HG03060 (cell line): ENCODE data around the gene ZRANB1.

Experiments used
- ATAC-seq: cut with Tn5 transposase; IDR thresholded peaks from one replicate; pipeline ENCODE4 v1.9.1; 2021; ENCODE audit warnings: low read depth, moderate number of reproducible peaks; ENCODE audit not compliant: unreplicated experiment

The ZRANB1 gene

DNA sequence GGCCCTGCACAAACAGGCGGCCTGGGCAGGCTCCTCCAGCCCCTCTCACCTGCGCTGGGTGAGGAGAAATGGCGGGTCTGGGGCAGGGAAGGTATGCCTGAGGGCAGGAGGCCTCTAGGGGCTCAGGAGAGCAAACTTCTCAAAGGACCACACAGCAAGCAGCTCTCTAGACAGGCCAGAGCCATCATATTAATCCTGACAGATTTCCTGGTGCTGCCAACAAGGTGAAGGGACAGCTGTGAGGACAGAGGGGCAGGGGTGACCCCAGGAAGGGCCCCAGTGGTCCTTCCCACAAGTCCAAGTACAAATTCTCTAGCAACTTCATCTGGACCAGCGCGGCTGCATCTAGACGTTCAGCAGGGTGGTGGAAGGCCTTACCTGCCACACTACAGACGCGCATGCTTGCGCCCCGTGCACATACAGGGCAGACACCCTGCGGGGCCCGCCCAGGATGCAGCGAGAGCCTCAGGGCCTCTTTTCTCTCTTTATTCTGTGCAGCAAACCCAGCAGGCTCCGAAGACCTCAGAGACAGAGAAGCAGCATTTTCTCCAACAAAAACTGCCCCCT, 62.1 kb downstream of the ZRANB1 start:
- no peak for ATAC-seq

DNA sequence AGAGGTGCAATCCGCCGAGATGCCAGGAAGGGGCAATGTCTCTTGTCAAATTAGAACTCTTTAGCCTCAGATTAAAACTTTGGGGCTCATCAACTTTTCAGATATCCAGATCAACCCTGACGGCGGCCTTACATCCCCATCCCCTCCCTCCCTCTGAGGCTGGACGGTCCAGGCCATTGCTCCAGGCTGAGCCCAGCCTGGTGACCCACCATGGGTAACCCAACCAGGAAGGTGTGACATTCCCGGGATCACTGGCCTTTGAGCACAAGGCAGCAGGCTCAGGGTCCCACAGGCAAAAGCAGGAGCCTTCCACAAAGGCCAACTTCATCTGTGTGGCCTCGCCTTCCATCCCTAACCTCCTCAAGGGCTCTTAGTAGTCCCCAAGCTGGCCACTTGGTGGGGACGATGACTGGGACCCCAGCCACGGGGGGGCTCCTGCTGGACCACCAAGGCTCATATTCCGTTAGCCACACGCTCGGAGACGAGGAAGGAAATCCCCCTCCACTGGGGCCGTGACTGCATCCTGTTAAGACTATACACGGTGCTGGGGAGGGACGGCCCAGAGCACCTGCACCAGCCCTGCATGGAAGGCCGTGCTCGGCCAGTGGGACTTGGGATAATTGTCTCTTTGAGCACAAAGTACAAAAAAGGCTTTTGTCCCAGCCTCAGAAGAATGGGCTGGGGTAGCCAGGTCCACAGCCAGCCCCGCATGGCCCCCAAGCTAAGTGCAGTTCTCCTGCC, 62.8 kb downstream of the ZRANB1 start:
- no peak for ATAC-seq

DNA sequence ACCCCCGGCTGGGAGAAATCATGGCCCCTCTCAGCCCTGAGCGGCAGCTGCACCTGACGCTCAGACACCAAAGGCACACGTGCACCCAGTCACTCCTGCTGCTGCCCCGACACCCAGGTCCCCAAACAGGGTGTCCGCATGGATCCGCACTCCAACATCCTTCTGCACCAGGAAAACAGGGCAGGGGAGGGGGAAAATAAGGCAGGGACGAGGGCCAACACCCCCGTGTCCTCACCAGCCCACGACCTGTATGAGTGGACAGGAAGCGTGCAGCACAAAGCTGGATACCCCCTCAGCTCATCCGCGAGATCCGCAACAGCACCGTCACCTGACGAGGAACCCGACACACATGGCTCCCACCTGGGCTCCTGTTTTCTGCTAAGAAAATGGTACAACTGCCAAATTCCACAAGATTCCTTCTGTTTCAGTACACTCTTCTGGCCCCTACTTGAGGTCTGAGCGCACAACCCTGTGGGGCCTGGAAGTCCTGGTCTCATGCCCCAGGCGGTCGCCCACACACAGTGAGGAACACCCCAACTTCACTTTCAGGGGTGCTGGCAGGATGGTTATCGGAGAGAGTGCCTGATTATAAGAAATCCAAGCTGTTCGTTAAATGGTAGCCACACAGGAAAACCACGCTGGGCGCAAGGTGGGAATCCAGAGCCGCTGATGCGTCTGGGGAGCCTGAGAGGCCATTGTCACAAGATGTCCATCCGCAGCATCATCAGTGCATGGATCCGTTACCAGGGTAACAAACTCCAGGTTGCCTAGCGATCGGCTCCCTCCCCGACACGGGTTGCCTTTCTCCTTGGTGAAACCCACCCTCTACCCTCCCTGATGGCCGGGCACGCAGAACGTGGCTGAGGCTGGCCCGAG, 63.6 kb downstream of the ZRANB1 start:
- no peak for ATAC-seq

DNA sequence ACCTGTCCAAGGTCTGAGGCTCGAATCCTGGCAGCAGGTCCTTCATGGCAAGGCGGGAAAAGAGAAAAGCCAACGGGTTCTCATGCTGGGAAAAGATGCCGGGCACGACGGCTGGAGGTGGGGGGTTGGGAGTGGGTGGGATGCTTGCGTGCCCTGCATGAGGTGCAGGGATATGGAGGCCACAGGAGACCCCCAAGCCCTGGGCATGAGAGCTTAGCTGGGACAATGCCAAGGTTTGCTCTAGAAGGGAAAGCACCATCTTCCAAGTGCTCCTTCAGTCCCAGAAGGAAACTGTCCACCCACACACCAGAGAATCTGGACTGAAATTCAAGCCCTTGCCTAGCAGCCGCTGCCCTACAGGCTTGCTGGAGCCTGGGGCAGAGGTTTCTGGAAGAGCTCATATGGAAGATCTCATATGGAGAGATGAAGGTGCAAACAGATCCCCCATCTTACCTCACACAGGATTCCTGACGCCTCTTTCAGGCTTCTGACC, 64.3 kb downstream of the ZRANB1 start:
- ATAC-seq: no peak

DNA sequence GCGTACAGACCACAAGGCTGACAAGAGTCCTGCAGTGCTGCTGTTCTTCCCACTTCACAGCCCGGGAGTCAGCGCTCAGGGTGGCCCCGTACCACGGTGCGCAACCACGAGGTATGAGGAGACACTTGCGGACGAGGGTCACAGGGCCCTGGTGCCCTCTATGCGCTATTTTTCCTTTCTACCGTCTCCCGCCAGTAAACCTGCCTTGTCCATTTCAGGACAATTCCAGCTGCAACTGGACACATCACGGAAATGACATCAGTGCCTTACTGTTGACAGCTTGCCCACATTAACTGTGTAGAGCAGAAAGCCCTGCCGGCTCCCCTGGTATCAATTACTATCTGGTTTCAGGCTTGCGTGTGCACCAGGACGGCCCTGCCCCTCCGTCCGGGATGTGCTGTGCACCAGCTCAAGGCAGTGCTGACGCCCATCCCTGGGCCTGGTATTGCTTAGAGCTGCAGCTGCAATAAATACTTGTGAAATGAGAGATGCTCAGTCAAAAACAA, 65.1 kb downstream of the ZRANB1 start:
- ATAC-seq: no peak

DNA sequence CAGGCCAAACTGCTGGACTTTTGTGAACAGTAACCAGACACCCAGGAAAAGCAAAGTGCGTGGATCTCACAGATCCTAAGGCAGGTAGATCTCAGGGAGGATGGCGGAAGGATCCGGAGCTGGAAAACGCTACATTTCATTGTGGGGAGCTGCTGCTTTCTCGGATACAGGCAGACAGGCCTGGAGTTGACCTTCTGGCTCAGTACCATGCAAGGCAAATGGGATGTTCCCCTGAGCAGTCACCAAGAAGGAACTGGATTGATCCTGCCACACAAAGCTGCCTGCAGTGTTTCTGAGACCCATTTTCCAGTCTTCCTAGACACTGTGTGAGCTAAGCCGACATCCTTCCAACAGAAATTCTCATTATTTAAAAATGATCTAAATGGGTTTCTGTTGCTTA, 65.5 kb downstream of the ZRANB1 start:
- ATAC-seq: no peak

DNA sequence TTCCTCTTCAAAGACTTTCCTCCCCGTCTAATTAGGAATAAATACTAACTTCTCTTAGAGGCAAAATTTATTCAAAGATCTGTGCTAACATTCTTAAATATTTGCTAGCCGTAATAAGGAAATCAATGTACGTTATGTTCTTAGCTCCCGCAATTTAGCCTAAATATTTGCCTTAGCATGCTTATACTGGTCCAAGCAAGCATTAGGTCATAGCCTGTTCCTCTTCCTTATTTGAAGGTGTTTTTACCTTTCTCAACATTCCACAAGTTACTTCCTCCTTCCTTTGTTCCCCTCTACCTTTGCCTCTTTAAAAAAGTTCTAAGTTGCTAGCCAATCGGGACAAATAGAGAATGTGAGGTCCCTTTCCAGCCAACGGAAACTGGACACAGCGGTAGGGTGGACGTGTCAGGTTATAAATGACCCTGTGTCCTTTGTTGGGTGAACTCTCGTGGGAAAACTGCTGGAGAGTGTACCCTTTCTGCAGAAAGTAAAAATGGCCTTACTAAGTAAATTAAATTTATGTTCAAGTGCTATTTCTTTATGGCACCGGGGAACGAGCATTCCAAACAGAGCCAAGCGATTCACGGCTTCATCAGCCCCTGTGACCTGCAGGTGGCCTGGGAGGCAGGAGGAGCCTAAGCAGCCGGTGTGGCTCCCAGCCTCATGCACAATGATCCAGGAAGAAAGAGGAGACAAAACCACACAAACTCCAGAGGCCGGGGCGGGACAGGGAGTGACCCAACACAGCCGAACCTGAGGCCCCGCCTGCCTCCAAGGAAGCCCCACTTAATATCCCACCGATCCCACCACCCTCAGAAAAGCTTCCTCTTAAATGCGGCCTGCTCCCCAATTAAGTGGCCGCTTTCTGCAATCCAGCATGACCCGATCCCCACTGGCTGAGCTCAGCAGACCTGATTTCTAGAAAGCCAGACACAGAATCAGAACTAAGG, 67.0 kb downstream of the ZRANB1 start:
- ATAC-seq: no peak

DNA sequence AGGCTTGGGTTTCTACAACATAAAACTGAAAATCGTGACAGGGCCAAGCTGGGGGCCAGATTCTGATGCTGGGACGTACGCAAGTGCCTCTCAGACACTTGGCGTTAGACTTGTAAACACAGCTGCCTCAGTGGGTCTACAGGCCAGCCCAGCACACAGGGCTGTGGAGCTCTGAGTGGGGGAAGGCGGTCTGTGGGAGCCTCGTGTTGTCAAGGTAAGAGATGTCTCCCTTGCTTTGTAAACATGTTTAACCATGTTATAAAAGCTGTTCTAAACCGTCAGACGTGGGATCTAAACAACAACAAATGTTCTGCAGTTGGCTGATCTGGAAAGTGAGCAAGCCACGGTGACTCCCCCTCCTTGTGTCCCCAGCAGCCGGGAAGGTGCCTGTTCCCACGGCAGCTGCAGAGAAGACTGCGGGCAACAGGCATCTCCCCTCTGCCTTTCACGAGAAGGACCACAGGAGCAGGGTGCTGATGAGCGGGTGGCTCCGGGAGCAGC, 67.8 kb downstream of the ZRANB1 start:
- no peak for ATAC-seq

DNA sequence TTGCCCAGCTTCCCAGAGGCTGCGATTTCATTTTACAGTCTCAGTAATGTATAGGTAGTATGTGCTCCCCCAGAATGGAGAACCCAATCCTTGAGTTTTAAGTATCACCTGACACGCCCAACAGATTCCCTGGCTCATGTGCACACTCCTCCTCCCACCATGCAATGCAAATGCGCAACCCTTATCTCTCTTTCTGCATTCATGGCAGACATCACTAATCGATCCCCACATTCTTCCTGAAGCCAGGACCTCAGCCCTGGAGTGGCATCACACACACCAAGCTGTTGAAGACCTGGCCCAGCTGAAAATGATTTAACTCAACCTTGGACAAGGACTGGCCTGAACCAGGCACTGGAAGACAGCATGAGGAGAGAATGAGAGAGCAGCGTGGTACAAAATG, 68.4 kb downstream of the ZRANB1 start:
- no peak for ATAC-seq

DNA sequence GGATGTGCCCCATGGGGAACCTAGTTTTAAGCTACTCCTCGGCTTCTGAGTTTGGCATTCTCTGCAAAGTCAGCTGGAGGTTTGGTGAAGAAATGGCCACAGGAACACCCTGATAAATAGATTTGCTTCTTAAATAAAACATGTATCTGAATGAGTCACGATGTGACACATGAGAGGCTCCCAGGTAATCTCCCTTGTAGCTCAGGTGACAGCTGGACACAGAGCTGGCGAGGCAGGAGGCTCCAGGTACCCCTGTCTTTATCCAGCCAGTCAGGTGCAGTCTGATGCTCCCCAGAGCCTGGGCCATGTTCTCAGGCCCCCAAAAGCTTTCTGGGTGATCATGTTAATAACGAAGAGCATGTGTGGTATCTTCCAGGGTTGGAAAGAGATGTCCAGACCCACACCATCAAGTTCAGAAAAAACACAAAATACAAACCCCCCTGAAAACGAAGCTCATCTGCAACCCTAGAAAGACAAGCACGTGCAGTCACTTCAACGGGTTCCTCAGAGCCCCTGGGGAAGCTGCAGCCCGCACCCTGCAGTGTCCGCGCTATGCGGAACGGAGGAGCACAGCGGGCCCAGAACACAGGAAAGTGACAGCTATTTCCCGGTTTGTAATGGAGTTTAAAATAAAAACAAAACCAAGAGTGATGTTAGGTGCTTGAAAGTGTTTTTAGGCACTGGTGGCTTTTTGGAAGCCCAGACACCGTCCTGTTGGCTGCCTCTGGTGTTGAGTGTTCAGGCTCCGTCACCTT, 69.4 kb downstream of the ZRANB1 start:
- no peak for ATAC-seq

DNA sequence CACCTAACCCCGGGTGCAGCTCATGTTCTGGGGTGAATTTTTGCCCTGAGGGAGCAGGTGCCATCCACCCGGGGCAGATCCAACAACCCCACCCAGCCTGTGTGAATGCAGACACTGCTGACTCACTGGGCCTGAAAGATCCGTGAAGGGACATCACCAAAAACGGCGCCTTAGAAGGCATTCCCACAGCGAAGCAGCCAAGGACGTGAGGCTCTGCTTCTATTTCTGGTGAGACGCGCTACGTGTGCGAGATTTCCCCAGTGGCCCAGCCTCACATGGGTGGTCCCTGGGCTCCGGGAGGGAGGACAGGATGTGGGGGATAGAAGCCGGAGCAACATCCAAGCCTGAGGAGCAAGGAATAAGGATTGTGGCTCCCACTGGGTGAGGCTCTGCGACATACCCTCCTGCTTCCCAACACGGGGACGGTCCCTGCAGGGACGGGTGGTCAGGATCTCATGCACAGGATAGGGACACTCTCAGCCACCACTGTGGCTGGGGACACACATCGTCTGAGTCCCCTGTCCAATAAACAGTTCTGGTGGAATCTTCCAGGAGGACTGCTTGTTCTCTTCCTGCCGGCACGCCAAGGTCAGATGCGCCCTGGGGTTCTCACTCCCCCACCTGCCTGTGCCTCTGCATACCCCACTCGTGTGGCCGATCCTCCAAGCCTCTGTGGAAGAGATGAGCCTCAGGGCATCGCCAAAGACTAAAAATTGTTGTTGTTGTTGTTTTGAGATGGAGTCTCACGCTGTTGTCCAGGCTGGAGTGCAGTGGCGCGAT, 70.2 kb downstream of the ZRANB1 start:
- no peak for ATAC-seq

DNA sequence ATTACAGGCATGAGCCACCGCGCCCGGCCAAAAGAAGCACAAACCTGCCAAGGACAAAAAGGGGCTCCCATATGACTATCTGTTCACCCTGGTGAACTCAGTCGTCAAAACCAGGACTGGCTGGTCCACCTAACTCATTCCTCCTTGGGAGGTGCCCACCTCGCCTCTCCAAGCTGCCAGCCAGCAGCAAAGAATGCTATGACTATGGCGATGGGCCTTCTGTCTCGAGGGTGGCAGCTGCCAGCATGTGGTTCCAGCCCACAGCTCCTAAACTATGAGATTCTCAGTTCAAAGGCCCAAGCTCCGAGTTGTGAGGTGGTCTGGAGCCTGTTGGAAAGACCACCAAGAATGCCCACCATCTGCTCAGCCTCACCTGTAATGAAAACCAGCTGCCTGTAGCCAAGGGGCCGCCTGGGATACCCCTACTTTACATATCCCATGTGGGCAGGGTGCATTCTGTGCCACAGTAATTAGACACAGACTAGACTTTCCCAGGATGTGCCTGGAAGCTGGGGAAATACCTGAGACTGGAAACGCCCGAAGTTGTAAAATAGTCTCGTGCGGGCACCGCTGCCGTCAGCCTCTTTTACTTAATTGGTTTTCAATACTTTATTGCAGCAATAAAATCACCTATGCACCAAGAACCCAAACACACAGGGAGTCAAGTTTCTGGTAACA, 71.1 kb downstream of the ZRANB1 start:
- ATAC-seq: no peak

DNA sequence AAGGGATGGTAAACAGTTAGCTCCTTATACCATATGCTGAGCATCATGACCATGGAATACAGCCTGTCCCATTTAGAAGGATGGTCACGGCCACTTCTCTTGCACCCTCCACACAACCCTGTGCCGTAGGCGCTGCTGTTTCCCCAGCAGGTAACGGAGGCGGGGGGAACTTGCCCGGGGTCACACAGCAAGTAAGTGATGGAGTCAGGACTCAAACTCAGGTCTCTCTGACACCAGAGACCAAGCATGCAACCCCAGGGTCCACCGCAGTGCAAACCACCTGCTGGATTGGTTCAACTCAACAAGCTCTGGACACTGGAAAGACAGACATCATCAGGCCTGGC, 71.6 kb downstream of the ZRANB1 start:
- ATAC-seq: no peak

DNA sequence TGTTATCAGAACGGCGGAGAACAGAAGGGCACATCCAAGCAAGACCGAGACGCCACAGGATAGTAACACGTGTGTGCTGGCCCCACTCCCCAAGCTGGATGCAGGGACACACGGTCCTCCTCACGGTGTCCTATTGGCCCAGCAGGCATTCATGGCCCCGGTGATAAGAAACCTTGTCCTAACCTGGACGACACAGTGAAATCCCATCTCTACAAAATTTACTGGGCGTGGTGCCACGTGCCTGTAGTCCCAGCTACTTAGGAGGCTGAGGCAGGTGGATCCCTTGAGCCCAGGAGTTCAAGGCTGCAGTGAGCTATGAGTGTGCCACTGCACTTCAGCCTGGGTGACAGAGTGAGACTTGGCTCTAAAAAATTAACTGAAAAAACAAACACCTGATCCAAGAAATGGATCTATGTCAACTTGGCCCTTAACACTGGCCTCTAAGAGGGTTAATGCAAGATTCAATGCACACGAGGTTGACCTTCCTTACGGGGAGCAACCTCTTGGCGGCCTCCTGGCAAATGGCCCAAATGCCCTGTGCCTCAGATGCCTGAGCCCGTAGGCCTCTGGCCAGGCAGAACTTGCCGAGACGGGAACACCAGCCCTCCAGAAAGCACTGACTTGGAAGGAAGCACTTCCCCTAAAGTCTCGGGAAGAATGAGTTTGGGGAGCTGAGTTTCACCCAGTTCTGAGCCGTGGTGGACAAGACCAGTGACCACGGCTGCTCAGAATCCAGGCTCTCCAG, 72.3 kb downstream of the ZRANB1 start:
- ATAC-seq: no peak

DNA sequence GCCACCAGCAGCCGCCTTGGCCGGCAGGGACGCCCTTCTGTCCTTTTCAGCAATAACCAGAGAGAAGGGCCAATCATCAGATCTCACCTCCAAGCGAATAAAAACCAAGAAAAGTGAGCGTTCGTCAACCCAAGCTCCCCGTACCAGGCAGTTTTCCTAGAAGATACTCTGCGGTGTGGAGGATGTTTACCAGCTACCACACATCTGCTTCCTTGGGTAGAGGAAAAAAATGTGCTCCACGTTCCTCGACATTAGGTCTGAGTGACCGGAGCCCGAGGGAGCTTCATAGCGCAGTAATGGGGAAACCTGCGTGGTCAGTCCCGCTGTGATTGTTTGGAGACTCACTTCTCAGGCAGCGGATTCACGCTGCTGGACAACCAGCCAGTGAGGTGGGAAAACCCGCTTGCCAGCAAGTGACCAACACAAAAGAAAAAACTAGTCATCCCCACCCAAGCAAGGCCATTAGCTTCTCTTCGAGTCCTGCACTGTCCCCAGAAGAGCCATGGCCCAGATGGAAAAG, 73.0 kb downstream of the ZRANB1 start:
- no peak for ATAC-seq

DNA sequence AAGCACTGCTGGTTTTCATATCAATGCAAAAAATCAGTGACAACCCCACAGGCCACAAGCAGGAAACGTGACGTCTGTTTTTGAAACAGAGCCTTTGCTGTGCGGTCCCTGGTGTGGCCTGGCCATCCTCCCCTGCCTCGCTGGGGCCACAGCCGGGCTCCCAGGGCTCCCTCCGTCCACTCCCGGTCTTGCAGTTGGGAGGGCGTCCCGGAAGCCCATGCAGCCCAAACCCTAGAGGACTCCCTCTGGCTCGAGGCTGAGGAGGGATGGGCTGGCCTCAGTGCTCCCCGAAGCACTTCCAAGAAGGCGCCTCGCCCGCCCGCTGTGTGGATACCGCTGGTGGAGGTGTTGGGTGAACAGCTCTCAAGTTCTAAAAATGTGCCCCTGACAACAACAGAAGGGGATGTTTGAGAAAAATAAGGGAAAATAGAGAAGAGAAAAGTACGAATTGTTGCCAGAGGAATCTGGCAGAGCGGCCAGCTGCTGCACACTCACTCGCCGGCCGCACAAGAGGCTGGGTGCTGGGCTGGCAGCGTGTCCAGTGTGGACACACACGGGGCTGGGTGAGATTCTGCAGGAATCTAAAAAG, 73.5 kb downstream of the ZRANB1 start:
- no peak for ATAC-seq

DNA sequence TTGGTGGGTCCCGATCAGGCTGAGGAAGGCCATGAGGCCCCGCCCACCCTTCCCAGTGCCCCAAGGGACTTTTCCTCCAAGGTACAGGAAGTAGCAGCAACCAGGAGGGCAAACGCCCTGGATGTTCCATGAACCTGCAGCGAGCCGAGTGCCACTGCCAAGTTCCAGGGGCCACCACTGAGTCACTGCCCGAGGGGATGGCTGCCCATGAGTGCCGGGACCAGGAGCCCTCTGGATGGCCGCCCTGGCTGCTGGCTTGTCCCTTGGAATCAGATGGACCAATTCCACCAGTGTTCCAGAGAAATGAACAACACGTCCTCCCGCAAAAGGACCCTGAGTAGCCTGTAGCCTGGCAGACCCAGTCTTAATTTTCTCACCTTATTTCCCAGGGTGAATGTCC, 74.2 kb downstream of the ZRANB1 start:
- no peak for ATAC-seq
